ENCODE results near the gene CDC16. TPM values are rescaled to one million over a fixed set of nuclear protein-coding genes. Genes with fewer than 3 reads are reported as not detected.
A peak's percentile ranks its signal among the peaks of the same experiment; 100 is the strongest.

The CDC16 gene
- total and polyA plus RNA-seq, 2 of the 8 experiments (the other 6 are each of a cell fraction or from before 2014, with no cell fraction given), result 42.5 to 83.4 TPM

GRCh38 chr13:114282041-114282670 lies 47.5 kb downstream of the CDC16 start:
- Histone ChIP-seq H2BK5ac (ENCODE audit: low read depth, low read length) (peak overlapping the region; percentile 26), H3K27me3 (replicated peaks in 1 of 4; ENCODE audit: control insufficient read depth in 3 of 4, extremely low read depth in 1 of 4, insufficient read depth in 3 of 4, low read length in 3 of 4) (no peaks in the 10 kb centered on the region), H4K91ac (replicated peaks; ENCODE audit: insufficient read length, low read length) (peak overlapping the region; percentile 51), H2BK15ac (ENCODE audit: low read length) (no peak overlapping the region), H4K5ac (ENCODE audit: insufficient read length, low read depth, low read length) (peak overlapping the region; percentile 96), H3K56ac (replicated peaks; ENCODE audit: insufficient read length, low read depth, low read length) (peak overlapping the region; percentile 69), H3K9me3 (ENCODE audit: insufficient read depth in 2 of 2, low read depth in 1 of 2, low read length in 1 of 2) (no peaks in the 10 kb centered on the region), H2BK12ac (ENCODE audit: low read depth, low read length) (no peak overlapping the region), H3K4me2 (ENCODE audit: insufficient read depth in 1 of 2, low read depth in 2 of 2, low read length in 2 of 2) (peak overlapping the region; percentile 57 to 69), H3K23me2 (ENCODE audit: low read depth, low read length) (no peaks in the 10 kb centered on the region), H3K79me2 (ENCODE audit: control insufficient read depth in 1 of 2, insufficient read depth in 2 of 2, low read length in 2 of 2) (peaks cover 0 to 35% of the 10 kb centered on the region in 2 experiments; a peak in 2 of 4 replicates), H4K20me1 (replicated peaks in 1 of 2; ENCODE audit: control insufficient read depth in 1 of 2, insufficient read depth in 2 of 2, low read length in 2 of 2) (peaks cover 0 to 3% of the 10 kb centered on the region in 2 experiments), H2BK20ac (ENCODE audit: low read length) (no peak overlapping the region), H2AK5ac (ENCODE audit: low read depth, low read length) (no peak overlapping the region), H2BK120ac (replicated peaks; ENCODE audit: low read depth, low read length) (no peak overlapping the region), H3K36me3 (ENCODE audit: control insufficient read depth in 2 of 4, insufficient read depth in 4 of 4, low read length in 3 of 4) (peaks cover 6 to 46% (median 19%) of the 10 kb centered on the region in 4 experiments; a peak in 7 of 8 replicates), H2AFZ (ENCODE audit: low read length) (peak overlapping the region; percentile 54; the same call in 1 of the 2 replicates), H4K8ac (ENCODE audit: extremely low read depth, insufficient read depth, low read length) (peak overlapping the region; percentile 89), H3K18ac (ENCODE audit: extremely low read depth, low read length) (peak overlapping the region; percentile 74), H3K4me3 (ENCODE audit: extremely low read depth in 1 of 4, insufficient read depth in 2 of 4, low read depth in 3 of 4, low read length in 4 of 4) (peak overlapping the region; percentile 70 to 94 (median 88)), H3K23ac (ENCODE audit: insufficient read length) (no peak overlapping the region), H3K9ac (replicated peaks in 1 of 4; ENCODE audit: extremely low read depth in 1 of 4, low read depth in 3 of 4, low read length in 3 of 4) (peak overlapping the region; percentile 80 to 93 (median 88)), H3K14ac (ENCODE audit: insufficient read length) (no peak overlapping the region), H3K79me1 (ENCODE audit: low read depth, low read length) (no peaks in the 10 kb centered on the region), H3K27ac (ENCODE audit: low read depth, low read length) (peak overlapping the region; percentile 63), H3K4me1 (replicated peaks in 1 of 4; ENCODE audit: control insufficient read depth in 3 of 4, insufficient read depth in 4 of 4, low read length in 3 of 4) (peaks cover 0 to 8% (median 3%) of the 10 kb centered on the region in 4 experiments; a peak in 4 of 7 replicates), H3K4ac (replicated peaks; ENCODE audit: insufficient read length, low read depth, low read length) (peak overlapping the region; percentile 14)
- DNase-seq (ENCODE audit: low read depth in 1 of 2, low spot score in 2 of 2), result peak in 1 of 2 experiments; percentile 61
- WGBS, 2 experiments (ENCODE audit: extremely low coverage in 1 of 2, insufficient coverage in 1 of 2, insufficient read length in 1 of 2, insufficient replicate concordance in 2 of 2, low coverage in 1 of 2, low lambda C conversion rate in 2 of 2, missing lambda C conversion rate in 1 of 2), result 3% methylated on average over 48 of the region's 50 CpGs; no CpG with 5 or more reads in 1 of the 2 experiments
- FAIRE-seq, result no peak
- POLR2A ChIA-PET (ENCODE audit: partially characterized antibody), result interaction anchor here (0.6 to 3.7 kb wide), 20 partner anchors 11 to 1072 kb away, joined by 3 to 35 read pairs (median 4); partner anchors contain the start of gene CUL4A
- CTCF ChIA-PET (ENCODE audit: partially characterized antibody), result interaction anchor here (0.7 kb wide), 1 partner anchor 35 kb away, joined by 3 read pairs; no protein-coding TSS in a partner anchor
- TF ChIP-seq NANOG (IDR thresholded peaks at IDR 0.05; ENCODE audit: insufficient read depth, low read depth, low read length, poor library complexity, severe bottlenecking), result no peak
- no peak for TF ChIP-seq MAFK (IDR thresholded peaks at IDR 0.05; ENCODE audit: low read depth, low read length)
- TF ChIP-seq SUZ12 (IDR thresholded peaks at IDR 0.05; ENCODE audit: low read length), result no peak
- TF ChIP-seq POLR2AphosphoS5 (IDR thresholded peaks at IDR 0.05; ENCODE audit: low read depth, low read length), result no peak; the same call in 1 of the 2 replicates
- TF ChIP-seq POLR2A (IDR thresholded peaks at IDR 0.05; ENCODE audit: control extremely low read depth in 1 of 2, low read depth in 2 of 2, low read length in 2 of 2), result peak in 1 of 2 experiments; percentile 32; a peak in 1 of 3 replicates
- TF ChIP-seq POU5F1 (IDR thresholded peaks at IDR 0.05; ENCODE audit: low read depth, low read length), result no peak
- TF ChIP-seq JUND (IDR thresholded peaks at IDR 0.05; ENCODE audit: low read length), result no peak
- TF ChIP-seq RAD21 (IDR thresholded peaks at IDR 0.05 in 1 of 2, conservative IDR thresholded peaks at IDR 0.05 in 1 of 2; ENCODE audit: low read depth in 2 of 2, low read length in 2 of 2), result no peak
- TF ChIP-seq TAF1 (IDR thresholded peaks at IDR 0.05; ENCODE audit: low read depth, low read length), result peak; percentile 69; the same call in 1 of the 2 replicates
- TF ChIP-seq SIN3A (conservative IDR thresholded peaks at IDR 0.05 in 1 of 2, IDR thresholded peaks at IDR 0.05 in 1 of 2; ENCODE audit: low read depth in 1 of 2, low read length in 2 of 2), result peak in 1 of 2 experiments; percentile 36; a peak in 1 of 4 replicates
- TF ChIP-seq BACH1 (IDR thresholded peaks at IDR 0.05; ENCODE audit: low read length), result no peak
